Heart right ventricle (tissue), 16 donors: ENCODE results near the gene EEF2KMT. TPM values are rescaled to one million over a fixed set of nuclear protein-coding genes. Genes with fewer than 3 reads are reported as not detected.
A peak's percentile ranks its signal among the peaks of the same experiment; 100 is the strongest.
"Not testable (repeated sequence)": the region's sequence is repeated elsewhere in the genome, so short reads cannot be mapped to it uniquely, and the experiment has no call there.

Experiments
- ATAC-seq, 8 donors: fragments of 200-7000 bp; cut with Tn5 transposase; one replicate each; pipeline ENCODE4 v1.9.1; 2020; ENCODE audit warnings: mild to moderate bottlenecking in 8 of 8, moderate library complexity in 8 of 8, moderate number of reproducible peaks in 1 of 8
- DNase-seq, 2 donors: peaks; one replicate each; pipeline ENCODE4 v3.0.0-alpha.2; 2020
- H3K27ac ChIP-seq, 10 donors: fragments of 200-600 bp; sonication (generic) in 2 of 10; one replicate each; pipeline versions ENCODE4 v1.5.0 to v1.8.0; 2020 to 2022; ENCODE audit warnings: mild to moderate bottlenecking in 3 of 10
- H3K27me3 ChIP-seq, 7 donors: fragments of 200-600 bp; one replicate each; pipeline ENCODE4 v1.8.0; 2021 to 2022; ENCODE audit warnings: mild to moderate bottlenecking in 2 of 7
- H3K36me3 ChIP-seq, 9 donors: fragments of 200-600 bp; sonication (generic) in 1 of 9; one replicate each; pipeline versions ENCODE4 v1.5.0 to v1.8.0; 2020 to 2022; ENCODE audit warnings: mild to moderate bottlenecking in 2 of 9
- H3K4me1 ChIP-seq, 9 donors: fragments of 200-600 bp; sonication (generic) in 1 of 9; one replicate each; pipeline versions ENCODE4 v1.5.0 to v1.8.0; 2020 to 2022; ENCODE audit warnings: mild to moderate bottlenecking in 4 of 9
- H3K4me3 ChIP-seq, 10 donors: fragments of 200-600 bp; sonication (generic) in 2 of 10; one replicate each; pipeline versions ENCODE4 v1.5.0 to v1.8.0; 2020 to 2022; ENCODE audit warnings: mild to moderate bottlenecking in 7 of 10, moderate library complexity in 2 of 10
- H3K9me3 ChIP-seq, 11 donors: fragments of 200-600 bp in 10 of 11; sonication (generic) in 2 of 11; one replicate each; pipeline versions ENCODE4 v1.5.0 to v1.8.0; 2013 to 2022; ENCODE audit warnings: mild to moderate bottlenecking in 2 of 11, control low read depth in 1 of 11, moderate library complexity in 1 of 11
- CTCF ChIP-seq, 9 donors: fragments of 200-600 bp; sonication (generic) in 2 of 9; IDR thresholded peaks; one replicate each; pipeline versions ENCODE4 v1.5.0 to v1.8.0; 2021 to 2022; ENCODE audit warnings: antibody characterized with exemption in 9 of 9, mild to moderate bottlenecking in 5 of 9, moderate library complexity in 1 of 9
- WGBS, 2 donors: extraction: QIAGEN DNeasy Blood & Tissue Kit; methylation state at CpG; one replicate each; pipeline ENCODE4 v1.1.7; 2013; ENCODE audit warnings: inconsistent platforms in 1 of 2; 5-methylcytosine and 5-hydroxymethylcytosine counted together
- intact Hi-C, 10 donors: fragments of 100-400 bp; cut with DNase I; formaldehyde crosslinking; loops; one replicate each; pipeline versions ENCODE4 v1.11.1 to v1.14.2; 2022
- polyA plus RNA-seq, 2 donors: library from polyadenylated mRNA; stranded (reverse); fragments of 200-250 nt; gene quantifications; one replicate each; pipeline ENCODE4 v1.2.3, GENCODE V29; 2013
- total RNA-seq, 10 donors: library from RNA; stranded (reverse); fragmentation: NEBNext Ultra II Directional in 3 of 10; extraction: Animal tissue kit (Norgen Biotek cat#: 25700) in 3 of 10; gene quantifications; one replicate each; pipeline versions ENCODE4 v1.2.1 to v1.2.4, GENCODE V29; 2021 to 2023
- donor health status: Arrhythmogenic right ventricular cardiomyopathy.
- donor health status: ischemic (EF 13 %, LVEDD 7.1; RV severe dilation, severe dysfunction).
- donor health status: healthy with polysubstance abuse.
- donor health status: DM: no; HTN: yes; CAD: no.
- donor health status: DM: no; HTN: no; CAD: no.
- donor health status: ischemic (EF 25% LVEDD 6.9; RV normal size, moderate dysfunction).
- donor health status: ischemic (EF 25% LVEDD 5.7; RV mildly dilated, moderate dysfunction).
- donor health status: healthy.
- donor health status: DM: yes; HTN: yes; CAD: no.
- donor health status: Ischemic cardiomyopathy.
- donor health status: ischemic (EF 35%, LVEDD 5.7; RV mildly dilated, moderate dysfunction).
- donor health status: nonischemic (EF 11% LVEDD 7.7; RV severe dilation, severe dysfunction).
- donor health status: DM: yes; HTN: yes; CAD: no.
- donor health status: PGD.
- donor health status: ischemic (EF 29% LVEDD 5.4; RV normal size, mild dysfunction).
- donor health status: nonischemic (EF 23%, LVEDD 6.1; RV moderate dilation, normal function).

EEF2KMT gene
- total and polyA plus RNA-seq, 12 donors: 2.6 to 10.3 (median 6.3) TPM

DNA sequence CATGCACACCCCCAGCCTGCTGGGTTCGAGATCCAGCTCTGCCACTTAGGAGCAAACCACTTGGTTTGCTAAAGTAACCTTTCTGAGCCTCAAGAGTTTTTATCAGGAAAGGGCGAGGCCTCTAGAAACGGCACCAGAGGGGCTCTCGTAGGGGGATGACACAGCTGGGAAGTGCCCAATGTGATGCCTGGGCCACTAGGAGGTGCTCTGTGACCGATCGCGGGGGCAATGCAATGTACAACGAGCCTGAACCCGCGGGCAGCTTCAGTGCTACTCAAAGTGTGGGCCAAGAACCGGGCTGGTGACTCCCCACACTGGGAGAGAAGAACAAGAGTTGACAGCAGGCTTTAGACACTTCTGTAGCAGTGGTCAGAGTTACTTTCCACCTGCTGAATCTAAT, 41.2 kb downstream of the EEF2KMT start:
- intact Hi-C loops: no loop called here
- no peak for DNase-seq
- WGBS, 2 donors: 18 to 21% methylated on average over 11 of the region's 11 CpGs

GRCh38 chr16:5054876-5055865, 42.4 kb downstream of the EEF2KMT start:
- Histone ChIP-seq H3K4me3 (no peak overlapping the region), H3K4me1 (peaks cover 0 to 10% (median 0%) of the 10 kb centered on the region in 9 donors), H3K9me3 (peaks cover 0 to 15% (median 0%) of the 10 kb centered on the region in 11 donors), H3K27ac (no peak overlapping the region), H3K27me3 (no peaks in the 10 kb centered on the region), H3K36me3 (no peaks in the 10 kb centered on the region)
- no peak for TF ChIP-seq CTCF (IDR thresholded peaks at IDR 0.05)
- DNase-seq (no peak), ATAC-seq (no peak)
- WGBS, 2 donors: 91% methylated on average over 16 of the region's 16 CpGs
- intact Hi-C loops: no loop called here

More for the DNA sequence above, 41.2 kb downstream of the EEF2KMT start:
- TF ChIP-seq CTCF (IDR thresholded peaks at IDR 0.05): peak in 6 of 9 donors; percentile 8 to 47 (median 28)
- Histone ChIP-seq H3K27ac (no peak overlapping the region), H3K4me3 (no peak overlapping the region), H3K27me3 (no peaks in the 10 kb centered on the region), H3K36me3 (no peaks in the 10 kb centered on the region), H3K9me3 (peaks cover 0 to 5% (median 0%) of the 10 kb centered on the region in 11 donors), H3K4me1 (peaks cover 0 to 10% (median 0%) of the 10 kb centered on the region in 9 donors)
- ATAC-seq: no peak

DNA sequence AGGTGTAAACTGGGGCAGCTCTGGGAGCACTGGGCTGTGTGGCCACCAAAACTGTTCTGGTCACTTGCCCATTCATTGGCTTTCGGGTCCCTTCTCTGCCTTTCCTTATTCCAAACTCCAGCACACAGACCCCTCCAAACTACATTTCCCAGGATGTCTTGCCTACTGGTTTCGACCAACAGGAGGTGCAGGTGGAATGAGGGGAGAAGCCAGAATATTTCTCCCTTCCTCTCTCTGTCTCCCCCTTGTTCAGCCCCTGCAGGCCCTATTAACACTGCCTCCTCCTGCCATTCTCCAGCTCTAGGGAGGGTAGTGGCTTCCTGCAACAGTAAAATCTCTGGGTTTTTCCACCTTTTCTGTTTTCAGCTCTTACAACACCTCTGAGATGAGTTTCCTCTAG, 50.7 kb downstream of the EEF2KMT start:
- H3K27me3 ChIP-seq: no peaks in the 10 kb centered on the region
- no peaks in the 10 kb centered on the region for H3K4me1 ChIP-seq
- peaks cover 0 to 5% (median 0%) of the 10 kb centered on the region in 9 donors for H3K36me3 ChIP-seq
- no peak for ATAC-seq
- no peak for DNase-seq
- WGBS, 2 donors: 70 to 76% methylated on average over 2 of the region's 2 CpGs
- H3K9me3 ChIP-seq: peaks cover 0 to 15% (median 0%) of the 10 kb centered on the region in 11 donors
- no peak for TF ChIP-seq CTCF (IDR thresholded peaks at IDR 0.05)
- H3K27ac ChIP-seq: no peak overlapping the region
- intact Hi-C loops: no loop called here
- H3K4me3 ChIP-seq: no peak overlapping the region

GRCh38 chr16:5045499-5046115, 52.0 kb downstream of the EEF2KMT start:
- ATAC-seq (no peak), DNase-seq (no peak)
- peaks cover 0 to 5% (median 0%) of the 10 kb centered on the region in 9 donors for H3K36me3 ChIP-seq
- no peak overlapping the region for H3K4me3 ChIP-seq
- intact Hi-C loops: no loop called here
- peaks cover 0 to 3% (median 0%) of the 10 kb centered on the region in 9 donors for H3K4me1 ChIP-seq
- no peaks in the 10 kb centered on the region for H3K27me3 ChIP-seq
- peaks cover 0 to 3% (median 0%) of the 10 kb centered on the region in 11 donors for H3K9me3 ChIP-seq
- H3K27ac ChIP-seq: no peak overlapping the region
- no peak for TF ChIP-seq CTCF (IDR thresholded peaks at IDR 0.05)
- WGBS, 2 donors: 87 to 91% methylated on average over 10 of the region's 10 CpGs

- H3K9me3 ChIP-seq, DNase-seq, intact Hi-C loops, H3K4me1 ChIP-seq, H3K27ac ChIP-seq, H3K4me3 ChIP-seq, ATAC-seq, H3K36me3 ChIP-seq, H3K27me3 ChIP-seq: not testable (repeated sequence)
- 94 to 96% methylated on average over 11 of the region's 11 CpGs for WGBS, 2 donors
These were observed 53.0 kb downstream of the EEF2KMT start for GRCh38 chr16:5044581-5044980.
